HG03460 (cell line): ENCODE results near the gene QRICH2.
"Not testable (repeated sequence)": the region's sequence is repeated elsewhere in the genome, so short reads cannot be mapped to it uniquely, and the experiment has no call there.

Experiments used
- ATAC-seq: cut with Tn5 transposase; IDR thresholded peaks from one replicate; pipeline ENCODE4 v1.9.1; 2021; ENCODE audit not compliant: unreplicated experiment

QRICH2 gene

GRCh38 chr17:76233588-76234353 is 74.3 kb downstream of the QRICH2 start:
- ATAC-seq: no peak

DNA sequence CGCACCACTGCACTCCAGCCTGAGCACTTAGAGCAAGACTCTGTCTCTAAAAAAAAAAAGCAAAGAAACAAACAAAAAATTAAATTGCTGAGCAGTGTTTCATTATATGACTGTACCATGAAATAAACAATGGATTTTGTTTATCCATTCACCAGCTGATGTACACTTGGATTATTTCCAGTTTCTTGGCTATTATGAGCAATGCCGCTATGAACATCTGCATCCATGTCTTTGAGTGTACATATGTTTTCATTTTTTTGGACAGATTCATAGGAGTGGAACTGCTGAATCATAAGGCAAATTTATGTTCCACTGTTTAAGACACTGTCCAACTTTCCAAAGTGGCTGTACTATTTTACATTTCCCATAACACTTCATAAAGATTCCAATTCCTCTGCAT is 75.7 kb downstream of the QRICH2 start:
- ATAC-seq: no peak

- not testable (repeated sequence) for ATAC-seq
These were observed 81.3 kb downstream of the QRICH2 start for GRCh38 chr17:76226749-76227148.

DNA sequence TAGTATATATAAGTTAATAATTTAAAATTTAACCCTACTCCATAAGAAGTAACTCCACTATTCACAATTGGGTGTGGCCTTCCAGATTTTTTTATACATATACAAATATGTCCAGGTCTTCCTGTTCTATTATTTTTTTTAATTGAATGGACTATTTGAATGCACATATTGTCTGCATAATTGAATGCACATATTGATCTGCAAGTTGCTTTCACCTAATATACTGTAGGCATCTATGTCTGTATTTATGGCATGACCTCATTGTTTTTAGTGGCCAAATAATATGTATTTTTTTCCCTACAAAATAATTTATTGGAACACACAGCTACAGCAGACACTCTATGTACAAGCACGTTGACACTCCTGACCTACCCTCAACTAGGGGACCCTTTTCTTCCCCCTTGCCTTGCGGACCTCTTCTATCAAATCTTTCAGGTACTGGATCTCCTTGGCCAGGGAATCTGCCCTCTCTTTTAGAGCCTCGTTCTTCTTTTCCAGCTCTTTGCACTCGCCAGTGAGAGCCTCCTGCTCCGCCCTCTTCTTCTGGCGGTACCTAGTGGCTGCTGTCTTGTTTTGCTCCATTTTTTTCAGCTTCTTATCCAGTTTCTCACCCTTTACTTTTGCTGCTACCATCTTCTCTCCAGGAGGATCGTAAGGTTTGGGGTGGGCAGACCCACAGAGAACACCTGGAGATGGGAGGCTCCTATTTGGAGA is 82.5 kb downstream of the QRICH2 start:
- not testable (repeated sequence) for ATAC-seq
